Heart right ventricle (tissue), 16 donors: ENCODE results near the gene RBFOX2. TPM values are rescaled to one million over a fixed set of nuclear protein-coding genes. Genes with fewer than 3 reads are reported as not detected.

Source experiments
- ATAC-seq, 8 donors: fragments of 200-7000 bp; cut with Tn5 transposase; one replicate each; pipeline ENCODE4 v1.9.1; 2020; ENCODE audit warnings: mild to moderate bottlenecking in 8 of 8, moderate library complexity in 8 of 8, moderate number of reproducible peaks in 1 of 8
- DNase-seq, 2 donors: peaks; one replicate each; pipeline ENCODE4 v3.0.0-alpha.2; 2020
- H3K27ac ChIP-seq, 10 donors: fragments of 200-600 bp; sonication (generic) in 2 of 10; one replicate each; pipeline versions ENCODE4 v1.5.0 to v1.8.0; 2020 to 2022; ENCODE audit warnings: mild to moderate bottlenecking in 3 of 10
- H3K27me3 ChIP-seq, 7 donors: fragments of 200-600 bp; one replicate each; pipeline ENCODE4 v1.8.0; 2021 to 2022; ENCODE audit warnings: mild to moderate bottlenecking in 2 of 7
- H3K36me3 ChIP-seq, 9 donors: fragments of 200-600 bp; sonication (generic) in 1 of 9; one replicate each; pipeline versions ENCODE4 v1.5.0 to v1.8.0; 2020 to 2022; ENCODE audit warnings: mild to moderate bottlenecking in 2 of 9
- H3K4me1 ChIP-seq, 9 donors: fragments of 200-600 bp; sonication (generic) in 1 of 9; one replicate each; pipeline versions ENCODE4 v1.5.0 to v1.8.0; 2020 to 2022; ENCODE audit warnings: mild to moderate bottlenecking in 4 of 9
- H3K4me3 ChIP-seq, 10 donors: fragments of 200-600 bp; sonication (generic) in 2 of 10; one replicate each; pipeline versions ENCODE4 v1.5.0 to v1.8.0; 2020 to 2022; ENCODE audit warnings: mild to moderate bottlenecking in 7 of 10, moderate library complexity in 2 of 10
- H3K9me3 ChIP-seq, 11 donors: fragments of 200-600 bp in 10 of 11; sonication (generic) in 2 of 11; one replicate each; pipeline versions ENCODE4 v1.5.0 to v1.8.0; 2013 to 2022; ENCODE audit warnings: mild to moderate bottlenecking in 2 of 11, control low read depth in 1 of 11, moderate library complexity in 1 of 11
- CTCF ChIP-seq, 9 donors: fragments of 200-600 bp; sonication (generic) in 2 of 9; IDR thresholded peaks; one replicate each; pipeline versions ENCODE4 v1.5.0 to v1.8.0; 2021 to 2022; ENCODE audit warnings: antibody characterized with exemption in 9 of 9, mild to moderate bottlenecking in 5 of 9, moderate library complexity in 1 of 9
- WGBS, 2 donors: extraction: QIAGEN DNeasy Blood & Tissue Kit; methylation state at CpG; one replicate each; pipeline ENCODE4 v1.1.7; 2013; ENCODE audit warnings: inconsistent platforms in 1 of 2; 5-methylcytosine and 5-hydroxymethylcytosine counted together
- intact Hi-C, 10 donors: fragments of 100-400 bp; cut with DNase I; formaldehyde crosslinking; loops; one replicate each; pipeline versions ENCODE4 v1.11.1 to v1.14.2; 2022
- polyA plus RNA-seq, 2 donors: library from polyadenylated mRNA; stranded (reverse); fragments of 200-250 nt; gene quantifications; one replicate each; pipeline ENCODE4 v1.2.3, GENCODE V29; 2013
- total RNA-seq, 10 donors: library from RNA; stranded (reverse); fragmentation: NEBNext Ultra II Directional in 3 of 10; extraction: Animal tissue kit (Norgen Biotek cat#: 25700) in 3 of 10; gene quantifications; one replicate each; pipeline versions ENCODE4 v1.2.1 to v1.2.4, GENCODE V29; 2021 to 2023
- donor health status: Arrhythmogenic right ventricular cardiomyopathy.
- donor health status: ischemic (EF 13 %, LVEDD 7.1; RV severe dilation, severe dysfunction).
- donor health status: healthy with polysubstance abuse.
- donor health status: DM: no; HTN: yes; CAD: no.
- donor health status: DM: no; HTN: no; CAD: no.
- donor health status: ischemic (EF 25% LVEDD 6.9; RV normal size, moderate dysfunction).
- donor health status: ischemic (EF 25% LVEDD 5.7; RV mildly dilated, moderate dysfunction).
- donor health status: healthy.
- donor health status: DM: yes; HTN: yes; CAD: no.
- donor health status: Ischemic cardiomyopathy.
- donor health status: ischemic (EF 35%, LVEDD 5.7; RV mildly dilated, moderate dysfunction).
- donor health status: nonischemic (EF 11% LVEDD 7.7; RV severe dilation, severe dysfunction).
- donor health status: DM: yes; HTN: yes; CAD: no.
- donor health status: PGD.
- donor health status: ischemic (EF 29% LVEDD 5.4; RV normal size, mild dysfunction).
- donor health status: nonischemic (EF 23%, LVEDD 6.1; RV moderate dilation, normal function).

The RBFOX2 gene
- total and polyA plus RNA-seq, 12 donors: 18.0 to 105 (median 90.4) TPM

GRCh38 chr22:35752863-35753189 is 275.8 kb downstream of the RBFOX2 start:
- Histone ChIP-seq H3K36me3 (peaks cover 0 to 77% (median 6%) of the 10 kb centered on the region in 9 donors), H3K27me3 (no peaks in the 10 kb centered on the region), H3K4me3 (no peak overlapping the region), H3K4me1 (peaks cover 0 to 31% (median 21%) of the 10 kb centered on the region in 9 donors), H3K9me3 (no peaks in the 10 kb centered on the region), H3K27ac (peak overlapping the region in 1 of 10 donors; percentile 19)
- no peak for TF ChIP-seq CTCF (IDR thresholded peaks at IDR 0.05)
- 68 to 74% methylated on average over 3 of the region's 3 CpGs for WGBS, 2 donors
- ATAC-seq: peak in 1 of 8 donors; percentile 15
- intact Hi-C loops: loop anchor here in 1 of 10 donors (10.0 kb wide), 1 partner anchor 172 kb away; no protein-coding TSS in a partner anchor
- no peak for DNase-seq

GRCh38 chr22:35752006-35752862 is 276.4 kb downstream of the RBFOX2 start:
- DNase-seq (no peak), ATAC-seq (peak in 4 of 8 donors; percentile 35 to 71 (median 50))
- 51 to 53% methylated on average over 5 of the region's 5 CpGs for WGBS, 2 donors
- Histone ChIP-seq H3K4me1 (peaks cover 0 to 37% (median 25%) of the 10 kb centered on the region in 9 donors), H3K36me3 (peaks cover 0 to 72% (median 6%) of the 10 kb centered on the region in 9 donors), H3K4me3 (no peak overlapping the region), H3K27ac (peak overlapping the region in 1 of 10 donors; percentile 19), H3K9me3 (no peaks in the 10 kb centered on the region), H3K27me3 (no peaks in the 10 kb centered on the region)
- TF ChIP-seq CTCF (IDR thresholded peaks at IDR 0.05): no peak
- intact Hi-C loops: loop anchor here in 1 of 10 donors (10.0 kb wide), 1 partner anchor 173 kb away; no protein-coding TSS in a partner anchor

GRCh38 chr22:35749808-35750207 is 278.8 kb downstream of the RBFOX2 start:
- intact Hi-C loops: loop anchor here in 8 of 10 donors (5.0 to 10.0 kb wide), 9 partner anchors 85 to 375 kb away; no protein-coding TSS in a partner anchor
- no peaks in the 10 kb centered on the region for H3K27me3 ChIP-seq
- whole genome bisulfite sequencing, 2 donors: 62 to 76% methylated on average over 10 of the region's 10 CpGs
- TF ChIP-seq CTCF (IDR thresholded peaks at IDR 0.05): no peak
- H3K27ac ChIP-seq: no peak overlapping the region
- peaks cover 0 to 60% (median 42%) of the 10 kb centered on the region in 9 donors for H3K4me1 ChIP-seq
- no peaks in the 10 kb centered on the region for H3K9me3 ChIP-seq
- no peak overlapping the region for H3K4me3 ChIP-seq
- no peak for DNase-seq
- peaks cover 0 to 70% (median 12%) of the 10 kb centered on the region in 9 donors for H3K36me3 ChIP-seq
- no peak for ATAC-seq

GRCh38 chr22:35746946-35747703 is 281.5 kb downstream of the RBFOX2 start:
- no peaks in the 10 kb centered on the region for H3K27me3 ChIP-seq
- 42 to 45% methylated on average over 4 of the region's 4 CpGs for WGBS, 2 donors
- no peak for DNase-seq
- H3K27ac ChIP-seq: peak overlapping the region in 4 of 10 donors; percentile 1 to 50 (median 33)
- H3K36me3 ChIP-seq: peaks cover 0 to 75% (median 12%) of the 10 kb centered on the region in 9 donors
- intact Hi-C loops: loop anchor here in 8 of 10 donors (5.0 to 10.0 kb wide), 8 partner anchors 88 to 378 kb away; no protein-coding TSS in a partner anchor
- H3K9me3 ChIP-seq: no peaks in the 10 kb centered on the region
- H3K4me1 ChIP-seq: peaks cover 0 to 77% (median 48%) of the 10 kb centered on the region in 9 donors
- H3K4me3 ChIP-seq: no peak overlapping the region
- no peak for ATAC-seq
- TF ChIP-seq CTCF (IDR thresholded peaks at IDR 0.05): no peak
